ENCODE measurements around the gene MAB21L3.

The MAB21L3 gene

DNA sequence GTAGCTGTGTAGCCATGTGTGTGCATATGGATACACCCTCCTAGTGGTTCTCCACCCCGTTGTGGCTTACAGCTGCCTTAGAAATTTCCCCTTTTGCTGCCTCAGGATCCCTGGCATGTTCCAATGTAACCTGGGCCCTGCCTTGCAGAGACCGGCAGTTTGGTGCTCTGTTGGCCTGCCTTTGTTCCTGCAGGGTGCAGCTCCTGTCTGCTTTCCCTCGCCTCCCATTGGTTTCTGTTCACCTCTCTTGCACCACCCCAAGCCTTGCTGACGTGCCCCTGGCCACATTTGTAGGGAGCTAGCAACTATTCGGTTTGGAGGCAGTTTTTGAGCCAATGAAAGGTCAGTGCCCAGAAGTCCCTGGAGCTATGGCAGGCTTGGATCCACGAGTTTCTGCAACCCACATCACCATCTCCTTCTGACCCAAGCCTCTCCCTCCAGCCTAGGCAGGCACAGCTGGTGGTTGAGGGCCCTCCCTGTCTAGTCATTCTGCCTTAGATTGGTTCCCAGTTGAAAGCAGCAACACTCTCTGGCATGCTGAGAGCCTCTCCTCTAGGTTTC is 54.9 kb downstream of the MAB21L3 start:
- no peak for DNase-seq (ENCODE audit: low read depth)

DNA sequence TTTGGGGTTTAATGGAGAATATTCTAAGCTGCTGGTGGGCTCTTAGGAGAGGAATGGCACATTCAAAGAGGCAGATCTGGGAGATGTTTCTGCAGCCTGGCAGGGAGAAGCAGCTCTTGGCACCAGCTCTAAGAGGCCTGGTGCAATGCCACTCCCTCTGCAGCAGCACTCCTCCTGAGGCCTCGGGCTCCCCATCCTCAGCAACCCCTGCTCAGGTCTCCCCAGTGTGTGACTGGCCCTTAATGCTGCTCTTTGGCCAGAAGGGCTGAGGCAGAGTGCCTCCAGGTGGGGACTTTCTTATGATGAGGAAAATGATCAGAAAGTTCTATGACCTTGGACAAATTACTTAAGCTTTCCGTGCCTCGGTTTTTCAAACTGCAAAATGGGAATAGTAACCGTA is 55.5 kb downstream of the MAB21L3 start:
- no peak for DNase-seq (ENCODE audit: low read depth)

DNA sequence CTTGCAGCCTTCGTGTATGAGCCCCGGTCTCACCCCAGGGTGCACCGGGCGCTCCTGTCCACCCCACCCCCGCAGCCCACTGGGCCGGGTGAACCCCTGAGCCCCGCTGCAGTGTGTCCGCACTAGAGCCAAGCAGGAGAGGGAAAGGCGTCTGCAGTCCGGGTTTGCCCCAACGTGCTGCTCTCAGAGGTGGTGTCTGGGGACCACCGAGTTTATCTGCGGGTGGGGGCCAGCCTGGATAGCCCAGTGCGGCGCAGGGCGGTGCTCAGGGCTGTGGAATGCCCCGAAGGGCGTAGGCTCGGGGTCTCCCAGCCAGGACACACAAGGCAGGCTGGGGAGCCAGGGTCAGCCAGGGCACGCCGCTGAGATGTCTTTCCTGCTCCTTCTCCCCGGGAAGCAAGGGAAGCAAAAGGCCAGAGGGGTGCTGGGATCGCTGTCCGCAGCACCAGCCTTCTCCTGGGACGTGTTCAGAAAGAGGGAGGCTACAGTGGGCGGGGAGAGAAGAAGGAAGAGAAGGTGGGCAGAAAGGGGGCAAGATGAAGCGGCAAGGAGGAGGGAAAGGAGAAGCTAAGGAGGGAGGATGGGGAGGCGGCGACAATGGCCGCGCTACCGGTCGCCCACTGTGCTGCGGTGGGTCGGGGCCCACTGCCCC is 56.6 kb downstream of the MAB21L3 start:
- DNase-seq (ENCODE audit: low read depth), result no peak

DNA sequence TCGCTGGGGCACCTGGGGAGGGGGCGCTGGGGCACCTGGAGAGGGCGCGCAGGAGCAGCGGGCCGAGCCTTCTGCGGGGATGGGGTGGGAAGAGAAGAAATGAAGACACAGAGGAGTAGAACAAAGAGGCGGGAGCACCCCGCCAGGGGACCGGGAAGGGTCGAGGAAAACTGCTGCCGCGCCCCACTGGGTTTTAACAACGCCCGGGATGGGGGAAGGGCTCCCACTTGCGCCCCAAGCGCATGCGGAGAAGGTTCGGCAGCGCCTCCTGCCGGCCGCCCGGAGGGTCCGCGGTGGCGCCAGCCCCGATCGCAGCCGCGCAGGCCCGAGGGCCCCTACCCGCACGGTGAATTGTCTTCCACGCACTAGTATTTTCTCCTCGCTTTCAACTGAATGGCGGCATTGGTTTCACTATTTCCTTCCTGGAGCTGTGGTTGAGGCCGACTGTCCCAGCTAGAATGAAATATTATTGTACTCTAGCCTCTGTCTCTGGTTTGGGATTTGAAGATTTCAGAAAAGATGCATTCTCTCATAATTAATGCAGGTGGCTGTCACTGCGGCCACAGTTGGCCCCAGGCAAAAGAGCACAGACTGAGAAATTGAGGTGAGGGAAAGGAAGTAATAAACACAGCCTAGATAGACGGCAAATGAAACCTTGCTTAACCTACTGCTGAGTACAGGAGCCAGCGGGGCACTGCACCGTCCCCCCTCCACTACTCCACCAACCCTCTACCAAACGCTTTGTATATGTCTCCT is 57.3 kb downstream of the MAB21L3 start:
- peak; percentile 81 for DNase-seq (ENCODE audit: low read depth)

DNA sequence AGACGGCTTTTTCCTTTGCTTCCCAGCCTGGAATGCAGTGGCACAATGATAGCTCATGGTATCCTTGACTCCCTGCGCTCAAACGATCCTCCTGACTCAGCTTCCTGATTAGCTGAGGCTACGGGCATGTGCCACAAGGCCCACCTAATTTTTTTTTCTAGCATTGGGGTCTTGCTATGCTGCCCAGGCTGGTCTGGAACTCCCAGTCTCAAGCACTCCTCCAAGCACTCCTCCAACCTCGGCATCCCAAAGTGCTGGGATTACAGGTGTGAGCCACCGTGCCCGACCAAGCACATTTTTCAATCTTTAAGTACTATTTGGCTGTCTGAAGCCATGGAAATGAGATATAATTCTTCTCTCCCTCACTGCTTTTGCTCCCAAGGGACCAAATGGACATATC is 58.7 kb downstream of the MAB21L3 start:
- no peak for DNase-seq (ENCODE audit: low read depth)

DNA sequence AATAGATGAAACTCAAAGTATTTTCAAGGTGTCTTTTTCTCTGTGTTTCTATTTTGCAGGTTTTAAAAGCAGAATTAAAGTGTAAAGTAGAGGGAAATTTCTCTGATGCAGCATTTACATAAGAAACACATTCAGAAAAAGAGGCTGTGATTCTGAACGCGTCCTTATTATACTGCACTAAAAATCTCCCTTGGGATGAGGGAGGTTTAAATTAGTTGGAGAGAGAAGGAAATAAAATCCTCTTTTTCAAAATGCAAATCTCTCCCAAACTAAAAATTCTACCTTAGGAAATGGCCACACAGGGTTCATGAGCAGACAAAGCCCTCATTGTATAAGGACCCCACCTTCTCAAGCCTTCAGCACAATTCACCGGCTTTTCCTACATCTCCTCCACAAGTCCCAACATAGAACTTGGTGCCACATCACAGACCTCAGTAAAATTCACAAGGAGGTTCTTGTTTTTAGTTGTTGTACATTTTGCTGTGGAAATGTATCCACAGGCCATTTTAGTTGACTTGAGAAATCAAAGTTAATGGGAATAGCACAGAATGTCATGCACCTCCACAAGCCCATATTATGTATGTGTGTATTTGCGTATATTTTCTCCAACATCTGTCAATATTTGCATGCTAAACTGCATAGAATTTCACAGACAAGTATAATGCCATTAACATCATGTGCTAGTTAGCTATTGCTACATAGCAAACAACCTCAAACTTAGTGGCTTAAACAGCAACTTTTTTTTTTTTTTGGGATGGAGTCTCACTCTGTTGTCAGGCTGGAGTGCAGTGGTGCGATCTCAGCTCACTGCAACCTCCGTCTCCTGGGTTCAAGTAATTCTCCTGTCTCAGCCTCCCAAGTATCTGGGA is 59.8 kb downstream of the MAB21L3 start:
- DNase-seq (ENCODE audit: low read depth), result no peak

DNA sequence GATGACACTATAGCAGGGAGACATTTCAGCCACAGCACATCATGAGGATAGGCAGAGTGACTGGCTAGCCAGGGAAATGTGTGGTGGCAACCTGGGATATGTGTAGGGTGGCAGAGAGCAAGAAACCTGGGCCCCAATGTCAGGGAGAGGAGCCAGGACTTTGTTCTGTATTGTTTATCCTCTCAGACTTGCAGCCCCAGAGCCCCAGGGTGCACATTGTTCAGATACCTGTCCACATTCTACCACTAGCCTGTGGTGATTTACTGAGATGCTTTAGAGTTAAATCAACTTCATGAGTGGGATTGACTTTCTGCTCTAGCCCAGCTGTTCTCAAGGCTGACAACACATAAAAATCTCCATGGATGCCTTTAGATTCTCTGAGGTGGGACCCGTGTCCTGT is 61.5 kb downstream of the MAB21L3 start:
- no peak for DNase-seq (ENCODE audit: low read depth)

DNA sequence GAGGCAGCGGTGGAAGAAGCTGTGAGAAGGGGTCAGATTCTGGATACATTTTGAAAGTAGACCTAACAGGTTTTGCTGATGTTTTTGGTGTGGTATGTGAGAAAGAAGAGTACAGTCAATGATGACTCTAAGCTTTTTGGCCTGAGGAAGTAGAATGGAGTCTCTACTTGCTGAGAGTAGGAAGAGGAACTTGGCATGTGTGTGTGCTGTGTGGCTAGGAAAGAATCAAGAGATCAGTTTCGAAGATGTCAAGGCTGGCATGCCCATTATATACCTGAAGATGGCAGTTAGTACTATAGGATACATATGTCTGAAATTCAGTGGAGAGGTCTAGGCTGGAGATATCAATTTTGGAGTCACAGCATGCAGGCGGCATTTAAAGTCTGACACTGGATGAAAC is 64.4 kb downstream of the MAB21L3 start:
- DNase-seq (ENCODE audit: low read depth), result no peak

DNA sequence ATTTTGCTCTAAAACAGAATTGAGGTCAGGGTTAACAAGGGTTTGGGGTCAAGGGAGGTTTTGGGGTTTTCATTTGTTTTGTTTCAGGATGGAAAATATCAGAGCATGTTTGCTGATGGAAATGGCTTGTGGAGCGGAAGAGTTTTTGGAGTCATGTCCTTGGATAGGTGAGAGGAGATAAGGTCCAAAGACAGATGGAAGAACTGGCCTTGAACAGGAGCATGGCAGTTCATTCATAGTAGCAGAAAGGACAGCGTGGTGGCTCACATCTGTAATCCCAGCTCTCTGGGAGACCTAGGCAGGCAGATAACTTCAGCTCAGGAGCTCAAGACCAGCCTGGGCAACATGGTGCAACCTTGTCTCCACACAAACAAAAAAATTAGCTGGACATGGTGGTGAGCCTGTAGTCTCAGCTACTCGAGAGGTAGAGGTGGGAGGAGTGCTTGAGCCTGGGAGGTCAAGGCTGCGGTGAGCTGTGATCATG is 65.1 kb downstream of the MAB21L3 start:
- no peak for DNase-seq (ENCODE audit: low read depth)

DNA sequence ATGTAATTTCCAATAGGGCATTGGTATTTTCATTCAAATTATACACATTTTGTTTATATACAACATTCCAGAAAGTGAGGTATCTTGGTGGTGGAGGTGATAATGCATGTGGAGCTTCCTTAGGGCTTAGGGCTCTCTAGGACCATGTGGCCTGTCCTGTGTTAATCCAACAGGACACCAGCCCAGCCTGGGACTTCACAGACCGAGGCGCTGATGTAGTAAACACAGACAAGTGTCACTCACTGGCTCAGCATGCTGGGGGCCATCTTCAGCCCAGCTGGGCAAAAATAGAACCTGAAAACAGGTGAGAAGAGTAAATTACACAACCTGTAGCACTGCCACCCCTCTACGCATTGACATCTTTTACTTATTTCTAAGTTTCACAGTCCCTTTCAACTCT is 66.7 kb downstream of the MAB21L3 start:
- no peak for DNase-seq (ENCODE audit: low read depth)

DNA sequence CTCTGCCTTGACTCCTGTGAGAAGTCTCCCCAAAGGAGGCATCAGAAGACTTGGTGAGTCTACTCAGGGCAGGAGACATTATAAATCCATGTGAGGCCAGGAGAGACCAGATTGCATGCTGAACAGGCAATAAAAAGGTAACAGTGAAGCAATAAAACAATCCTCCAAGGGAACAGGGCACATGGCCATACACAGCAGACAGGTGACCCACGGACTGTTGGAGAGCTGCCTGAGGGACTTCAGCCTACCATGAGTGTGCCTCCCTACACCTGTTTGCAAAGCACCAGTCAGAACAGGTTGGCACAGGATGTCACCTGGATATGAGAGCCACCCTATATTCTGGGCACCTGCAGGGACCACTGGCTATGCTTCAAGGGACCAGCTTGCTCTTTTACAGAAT is 67.6 kb downstream of the MAB21L3 start:
- no peak for DNase-seq (ENCODE audit: low read depth)

DNA sequence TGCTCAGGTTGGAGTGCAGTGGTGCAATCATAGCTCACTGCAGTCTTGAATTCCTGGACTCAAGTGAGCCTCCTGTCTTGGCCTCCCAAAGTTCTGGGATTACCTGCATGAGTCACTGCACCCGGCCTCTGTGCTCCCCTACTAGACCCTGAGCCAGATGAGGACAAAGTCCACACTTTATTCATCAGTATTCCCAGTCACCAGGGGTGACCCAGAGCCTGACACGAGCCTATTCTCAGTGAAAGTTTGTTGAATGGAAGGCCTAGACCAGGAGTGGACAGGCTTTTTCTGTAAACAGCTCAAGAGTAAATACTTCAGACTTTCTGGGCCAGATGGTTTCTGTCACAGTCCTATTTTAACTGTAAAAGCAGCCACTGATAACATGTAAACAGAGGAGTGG is 68.2 kb downstream of the MAB21L3 start:
- no peak for DNase-seq (ENCODE audit: low read depth)

DNA sequence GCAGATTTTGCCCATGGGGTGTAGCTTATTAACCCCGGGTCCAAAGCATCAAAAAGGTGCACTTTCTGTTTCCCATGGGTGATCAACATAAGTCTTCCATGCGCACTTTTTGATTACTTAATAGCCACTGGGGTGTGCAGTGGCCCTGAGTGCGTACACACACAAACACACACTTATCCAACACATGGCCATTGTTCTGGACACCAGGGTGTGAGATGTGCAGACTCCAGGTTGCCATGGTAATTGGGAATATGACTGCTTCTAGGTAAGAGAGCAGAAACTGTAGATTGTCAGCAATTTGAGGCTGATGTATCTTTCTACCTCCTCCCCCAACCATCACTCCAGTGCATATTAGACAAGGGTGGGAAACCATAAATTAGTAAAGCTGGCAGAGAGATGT is 68.8 kb downstream of the MAB21L3 start:
- DNase-seq (ENCODE audit: low read depth), result no peak

DNA sequence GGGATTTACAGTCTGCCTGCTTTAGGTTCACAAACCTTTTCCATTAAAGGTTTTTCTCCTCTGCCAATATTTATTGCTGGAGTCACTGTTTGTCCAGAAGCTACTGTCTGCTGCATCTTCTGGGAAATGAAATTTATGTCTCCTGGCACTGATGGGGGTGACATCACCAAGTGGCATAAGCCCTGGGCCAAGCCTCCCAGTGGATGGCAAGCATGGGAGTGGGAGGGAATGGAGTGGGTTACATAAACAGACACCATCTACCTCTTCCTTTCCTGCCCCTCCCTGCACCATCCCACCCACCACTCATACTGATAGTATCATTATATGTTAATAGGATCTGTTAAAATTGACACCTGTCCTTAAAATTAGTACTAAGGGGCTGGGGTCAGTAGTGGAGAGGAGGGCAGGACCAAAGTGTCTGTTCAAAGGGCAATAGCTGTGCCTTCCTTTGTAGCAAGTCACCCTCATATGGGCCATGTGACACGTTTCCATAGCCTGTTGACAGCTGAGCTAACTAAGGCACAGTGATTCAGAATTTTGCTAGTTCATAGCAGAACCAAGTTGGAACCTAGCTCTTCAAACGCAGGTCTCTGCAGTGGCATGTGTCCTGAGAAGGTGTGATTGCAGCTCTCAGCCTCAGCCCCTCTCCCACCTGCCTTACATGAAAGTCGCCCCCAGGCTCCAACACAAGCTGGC is 71.0 kb downstream of the MAB21L3 start:
- no peak for DNase-seq (ENCODE audit: low read depth)
